RWPE1 (cell line): ENCODE measurements around the gene CPNE5.

Experiments used
- CTCF ChIA-PET: fragments of 350-600 bp; sonication (Branson Sonifier 250); formaldehyde crosslinking; extraction: SDS; loops from one replicate; lab custom pipeline; 2021; lab: Yijun Ruan, JAX
- POLR2A ChIA-PET: fragments of 400-600 bp; formaldehyde crosslinking; extraction: SDS; loops from one replicate; lab custom pipeline; 2020; ENCODE audit warnings: antibody characterized with exemption; ENCODE audit not compliant: low non-redundant PET; lab: Yijun Ruan, JAX
- DNase-seq: peaks from one replicate; pipeline ENCODE4 v3.0.0; 2012; ENCODE audit warnings: low spot score
- H3K27ac ChIP-seq: fragments of 450-650 bp; 2 replicates; pipeline ENCODE4 v1.5.1; 2017
- CTCF ChIP-seq: fragments of 450-650 bp; conservative IDR thresholded peaks from 2 replicates; pipeline ENCODE4 v1.5.1; 2017; ENCODE audit warnings: low read depth, mild to moderate bottlenecking

Gene CPNE5

GRCh38 chr6:36807143-36807542 lies 32.1 kb downstream of the CPNE5 start:
- no peak for TF ChIP-seq CTCF
- H3K27ac ChIP-seq = no peak overlapping the region
- ChIA-PET POLR2A (no interaction called here), CTCF (no interaction called here)
- no peak for DNase-seq

DNA sequence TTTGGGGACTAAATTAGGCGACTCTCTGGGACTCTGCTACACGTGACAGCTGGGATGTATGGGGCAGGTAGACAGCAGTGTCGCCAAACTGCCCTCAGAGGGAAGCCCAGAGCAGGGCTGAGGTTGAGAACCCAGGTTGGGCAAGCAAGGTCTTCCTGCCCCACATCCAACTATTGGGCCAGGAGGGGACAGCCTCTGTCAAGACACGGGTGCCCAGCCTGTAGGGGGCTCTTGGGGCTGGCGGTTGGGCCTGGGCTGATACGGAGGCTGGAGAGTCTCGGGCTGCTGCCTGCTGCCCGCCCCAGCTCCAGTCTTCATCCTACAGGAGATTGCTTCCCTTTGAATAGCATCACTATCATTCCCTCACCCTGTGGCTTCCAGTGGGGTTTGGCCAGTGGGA lies 33.3 kb downstream of the CPNE5 start:
- ChIA-PET CTCF (no interaction called here), POLR2A (interaction anchor here (0.6 kb wide), 1 partner anchor 388 kb away, joined by 3 read pairs; no protein-coding TSS in a partner anchor)
- TF ChIP-seq CTCF = no peak
- no peak for DNase-seq
- H3K27ac ChIP-seq = no peak overlapping the region

GRCh38 chr6:36805096-36805797 lies 34.0 kb downstream of the CPNE5 start:
- no peak overlapping the region for H3K27ac ChIP-seq
- CTCF ChIA-PET = interaction anchor here (0.6 kb wide), 1 partner anchor 77 kb away, joined by 4 read pairs; no protein-coding TSS in a partner anchor

DNA sequence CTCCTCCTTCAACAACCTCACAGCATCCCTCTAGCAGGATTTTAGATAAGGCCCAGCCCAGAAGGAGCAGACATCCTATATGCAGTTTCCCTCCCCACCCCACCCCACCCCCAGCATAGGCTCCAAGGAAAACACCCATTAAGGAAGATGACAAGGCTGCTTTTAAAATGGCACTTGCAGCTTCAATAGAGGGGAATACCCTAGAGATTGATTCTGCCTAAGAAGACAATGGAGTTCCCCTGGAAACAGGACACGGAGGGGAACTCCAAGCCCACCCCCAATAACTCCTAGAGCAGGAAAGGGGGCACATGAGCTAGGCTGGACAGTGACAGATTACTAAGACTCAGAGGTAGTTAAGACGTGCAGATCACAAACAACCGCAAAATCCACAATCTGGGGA lies 34.7 kb downstream of the CPNE5 start:
- TF ChIP-seq CTCF = no peak
- ChIA-PET POLR2A (no interaction called here), CTCF (no interaction called here)
- H3K27ac ChIP-seq = no peak overlapping the region
- no peak for DNase-seq

More at GRCh38 chr6:36805096-36805797, 34.0 kb downstream of the CPNE5 start:
- POLR2A ChIA-PET = no interaction called here
- no peak for TF ChIP-seq CTCF
- no peak for DNase-seq

- ChIA-PET POLR2A (no interaction called here), CTCF (no interaction called here)
- no peak overlapping the region for H3K27ac ChIP-seq
- TF ChIP-seq CTCF = no peak
- DNase-seq = no peak
Observed at GRCh38 chr6:36803908-36804307, 35.3 kb downstream of the CPNE5 start.

GRCh38 chr6:36803482-36803881 lies 35.8 kb downstream of the CPNE5 start:
- no peak for TF ChIP-seq CTCF
- ChIA-PET CTCF (interaction anchor here (0.6 kb wide), 1 partner anchor 10 kb away, joined by 3 read pairs; no protein-coding TSS in a partner anchor), POLR2A (no interaction called here)
- H3K27ac ChIP-seq = no peak overlapping the region
- DNase-seq = no peak
